Smooth muscle cell (in vitro differentiated cells): Measurements from ENCODE around the gene CACNA1G. TPM values are rescaled to one million over a fixed set of nuclear protein-coding genes. Genes with fewer than 3 reads are reported as not detected.

Source experiments
- DNase-seq: peaks from one replicate; lab custom pipeline; 2025; ENCODE audit not compliant: unreplicated experiment; lab: John Stamatoyannopoulos, UW
- H2AFZ ChIP-seq: fragments of 200-600 bp; sonication (generic); 2 replicates; pipeline ENCODE4 v1.6.0; 2016; ENCODE audit warnings: antibody characterized with exemption, low read depth, mild to moderate bottlenecking
- H3F3A ChIP-seq: fragments of 200-600 bp; sonication (generic); 2 replicates; pipeline ENCODE4 v1.6.0; 2017; ENCODE audit warnings: antibody characterized with exemption, low read depth
- H3K27ac ChIP-seq: fragments of 200-600 bp; sonication (generic); 2 replicates; pipeline ENCODE4 v1.5.1; 2016; ENCODE audit warnings: low read depth, mild to moderate bottlenecking
- H3K27me3 ChIP-seq: fragments of 200-600 bp; sonication (generic); 2 replicates; pipeline ENCODE4 v1.6.1; 2016; ENCODE audit warnings: low read depth, mild to moderate bottlenecking
- H3K36me3 ChIP-seq: fragments of 200-600 bp; sonication (generic); 2 replicates; pipeline ENCODE4 v1.5.1; 2016; ENCODE audit warnings: low read depth
- H3K4me1 ChIP-seq: fragments of 200-600 bp; sonication (generic); 2 replicates; pipeline ENCODE4 v1.5.1; 2016; ENCODE audit warnings: low read depth
- H3K4me2 ChIP-seq: fragments of 200-600 bp; sonication (generic); 2 replicates; pipeline ENCODE4 v1.6.0; 2016; ENCODE audit warnings: mild to moderate bottlenecking
- H3K4me3 ChIP-seq: fragments of 200-600 bp; sonication (generic); 2 replicates; pipeline ENCODE4 v1.5.1; 2016; ENCODE audit warnings: mild to moderate bottlenecking
- H3K79me2 ChIP-seq: fragments of 200-600 bp; sonication (generic); 2 replicates; pipeline ENCODE4 v1.6.0; 2016; ENCODE audit warnings: low read depth, mild to moderate bottlenecking
- H3K9ac ChIP-seq: fragments of 200-600 bp; sonication (generic); 2 replicates; pipeline ENCODE4 v1.6.0; 2016; ENCODE audit warnings: low read depth
- H3K9me3 ChIP-seq: fragments of 200-600 bp; sonication (generic); replicated peaks from 2 replicates; pipeline ENCODE4 v1.5.1; 2016; ENCODE audit warnings: low read depth
- H4K20me1 ChIP-seq: fragments of 200-600 bp; sonication (generic); 2 replicates; pipeline ENCODE4 v1.6.0; 2016; ENCODE audit warnings: low read depth
- WGBS: methylation state at CpG from one replicate; pipeline ENCODE4 v1.1.7; 2016; ENCODE audit warnings: low lambda C conversion rate; 5-methylcytosine and 5-hydroxymethylcytosine counted together
- polyA plus RNA-seq: library from polyadenylated mRNA; unstranded; fragments of >200 nt; fragmentation: Nextera tagmentation; extraction: Ambion mirVana; gene quantifications from 2 replicates; pipeline ENCODE4 v1.2.1, GENCODE V29; 2016
- total RNA-seq: library from RNA; depleted of rRNA; stranded (reverse); fragments of >200 nt; gene quantifications from 2 replicates; pipeline ENCODE4 v1.2.3, GENCODE V29; 2014
- TF ChIP-seq, protein P1 (sequence below): fragments of 200-600 bp; sonication (generic); IDR thresholded peaks from 2 replicates; pipeline ENCODE4 v1.5.1; 2017; ENCODE audit warnings: borderline replicate concordance, mild to moderate bottlenecking, antibody characterized with exemption; ENCODE audit not compliant: insufficient read depth, poor library complexity, severe bottlenecking

CACNA1G gene
- total and polyA plus RNA-seq, 2 experiments from 2014 or later, result 1.6 to 1.7 TPM

DNA sequence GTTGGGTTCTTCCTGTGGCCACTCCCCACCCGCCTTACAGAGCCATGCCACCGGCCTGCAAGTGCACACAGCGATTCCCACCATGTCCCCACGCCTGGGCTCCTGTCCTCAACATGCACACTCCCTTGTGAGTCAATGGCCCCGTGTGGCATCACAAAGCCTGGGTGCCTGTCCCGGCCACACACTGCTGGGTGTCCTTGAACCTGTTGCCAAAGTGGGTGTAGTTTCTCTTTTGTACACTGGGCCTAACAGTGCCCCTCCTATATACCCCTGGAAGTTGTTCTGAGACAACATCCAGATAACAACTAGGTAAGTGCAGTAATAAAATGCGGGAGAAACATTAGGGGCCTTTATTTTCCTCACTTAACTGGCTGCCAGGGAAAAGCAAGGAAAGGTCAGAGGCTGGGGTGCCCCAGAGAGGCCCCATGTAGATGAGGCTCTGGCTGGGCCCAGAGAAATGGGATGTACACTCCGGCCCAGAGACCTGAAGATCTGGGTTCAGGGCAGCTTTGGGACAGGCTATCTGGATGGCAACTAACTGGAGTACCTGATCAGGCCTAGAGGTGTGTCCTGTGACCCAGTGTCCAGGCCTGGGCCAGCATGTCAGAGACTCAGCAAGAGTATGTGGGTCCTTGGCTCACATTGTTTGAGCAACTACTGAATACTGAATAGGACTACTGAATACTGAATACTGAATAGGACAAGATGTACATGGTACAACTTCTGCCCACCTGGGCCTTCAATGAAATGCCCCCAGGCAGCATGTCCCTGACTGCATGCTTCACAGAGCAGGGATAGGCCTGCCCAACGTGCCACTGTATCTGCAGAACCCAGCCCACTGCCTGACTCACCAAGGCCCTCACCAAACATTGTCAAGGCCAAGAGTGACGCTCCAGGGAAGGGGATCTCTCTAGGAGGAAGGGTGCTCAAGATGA is 82.5 kb downstream of the CACNA1G start:
- no peak overlapping the region for H2AFZ ChIP-seq
- H3K4me1 ChIP-seq, result peaks cover 18% of the 10 kb centered on the region
- no peaks in the 10 kb centered on the region for H3K9me3 ChIP-seq
- no peak overlapping the region for H3K4me2 ChIP-seq
- WGBS, result 81% methylated on average over 10 of the region's 10 CpGs
- no peak overlapping the region for H3K9ac ChIP-seq
- no peaks in the 10 kb centered on the region for H3K79me2 ChIP-seq
- no peak for DNase-seq
- no peaks in the 10 kb centered on the region for H3K36me3 ChIP-seq
- no peaks in the 10 kb centered on the region for H3K27me3 ChIP-seq
- no peak overlapping the region for H3K4me3 ChIP-seq
- TF ChIP-seq, protein P1, sequence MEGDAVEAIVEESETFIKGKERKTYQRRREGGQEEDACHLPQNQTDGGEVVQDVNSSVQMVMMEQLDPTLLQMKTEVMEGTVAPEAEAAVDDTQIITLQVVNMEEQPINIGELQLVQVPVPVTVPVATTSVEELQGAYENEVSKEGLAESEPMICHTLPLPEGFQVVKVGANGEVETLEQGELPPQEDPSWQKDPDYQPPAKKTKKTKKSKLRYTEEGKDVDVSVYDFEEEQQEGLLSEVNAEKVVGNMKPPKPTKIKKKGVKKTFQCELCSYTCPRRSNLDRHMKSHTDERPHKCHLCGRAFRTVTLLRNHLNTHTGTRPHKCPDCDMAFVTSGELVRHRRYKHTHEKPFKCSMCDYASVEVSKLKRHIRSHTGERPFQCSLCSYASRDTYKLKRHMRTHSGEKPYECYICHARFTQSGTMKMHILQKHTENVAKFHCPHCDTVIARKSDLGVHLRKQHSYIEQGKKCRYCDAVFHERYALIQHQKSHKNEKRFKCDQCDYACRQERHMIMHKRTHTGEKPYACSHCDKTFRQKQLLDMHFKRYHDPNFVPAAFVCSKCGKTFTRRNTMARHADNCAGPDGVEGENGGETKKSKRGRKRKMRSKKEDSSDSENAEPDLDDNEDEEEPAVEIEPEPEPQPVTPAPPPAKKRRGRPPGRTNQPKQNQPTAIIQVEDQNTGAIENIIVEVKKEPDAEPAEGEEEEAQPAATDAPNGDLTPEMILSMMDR, result no peak
- H3F3A ChIP-seq, result peaks cover 21% of the 10 kb centered on the region
- no peak overlapping the region for H3K27ac ChIP-seq
- no peaks in the 10 kb centered on the region for H4K20me1 ChIP-seq

DNA sequence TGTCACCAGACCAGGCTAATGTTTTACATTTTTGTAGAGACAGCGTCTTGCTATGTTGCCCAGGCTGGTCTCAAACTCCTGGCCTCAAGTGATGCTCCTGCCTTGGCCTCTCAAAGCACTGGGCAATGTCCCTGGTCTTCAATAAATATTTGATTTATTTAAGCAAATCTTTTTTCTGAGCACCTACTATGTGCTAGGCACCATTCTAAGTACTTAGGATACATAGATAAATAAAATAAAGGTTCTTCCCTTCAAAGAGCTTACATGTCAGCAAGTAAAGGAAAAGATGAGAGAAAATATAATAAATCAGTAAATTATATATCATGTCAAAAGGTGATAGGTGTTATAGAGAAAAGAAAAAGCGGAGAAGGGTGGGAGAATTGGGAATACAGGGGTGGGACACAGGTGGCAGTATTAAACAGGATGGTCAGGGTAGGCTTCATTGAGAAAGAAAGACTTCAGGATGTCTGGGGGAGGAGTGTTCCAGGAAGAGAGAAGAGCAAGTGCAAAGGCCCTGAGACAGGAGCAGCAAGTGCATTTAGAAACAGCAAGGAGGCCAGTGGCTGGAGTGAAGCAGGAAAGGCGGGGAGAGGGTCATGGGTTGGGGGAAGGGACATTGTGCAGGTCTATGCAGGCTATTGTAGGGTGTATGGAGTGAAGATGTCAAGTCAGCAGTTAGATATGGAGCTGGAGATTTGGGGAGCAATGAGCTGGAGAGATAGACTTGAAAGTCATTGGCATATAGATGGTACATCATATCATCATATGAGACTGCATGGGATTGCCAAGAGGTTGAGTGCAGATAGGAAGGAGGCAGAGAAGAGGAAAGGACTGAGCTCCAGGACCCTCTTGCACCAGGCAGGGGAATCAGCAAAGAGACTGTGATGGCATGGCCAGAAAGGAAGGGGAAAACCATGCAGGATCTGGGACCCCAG is 85.5 kb downstream of the CACNA1G start:
- no peaks in the 10 kb centered on the region for H4K20me1 ChIP-seq
- no peak overlapping the region for H2AFZ ChIP-seq
- DNase-seq, result no peak
- H3K36me3 ChIP-seq, result no peaks in the 10 kb centered on the region
- H3K27me3 ChIP-seq, result no peaks in the 10 kb centered on the region
- H3K9ac ChIP-seq, result no peak overlapping the region
- no peak overlapping the region for H3K4me3 ChIP-seq
- no peak overlapping the region for H3K4me2 ChIP-seq
- 90% methylated on average over 3 of the region's 3 CpGs for WGBS
- no peaks in the 10 kb centered on the region for H3F3A ChIP-seq
- H3K4me1 ChIP-seq, result peaks cover 7% of the 10 kb centered on the region
- no peaks in the 10 kb centered on the region for H3K79me2 ChIP-seq
- TF ChIP-seq, protein P1, result no peak
- H3K27ac ChIP-seq, result no peak overlapping the region
- no peaks in the 10 kb centered on the region for H3K9me3 ChIP-seq

DNA sequence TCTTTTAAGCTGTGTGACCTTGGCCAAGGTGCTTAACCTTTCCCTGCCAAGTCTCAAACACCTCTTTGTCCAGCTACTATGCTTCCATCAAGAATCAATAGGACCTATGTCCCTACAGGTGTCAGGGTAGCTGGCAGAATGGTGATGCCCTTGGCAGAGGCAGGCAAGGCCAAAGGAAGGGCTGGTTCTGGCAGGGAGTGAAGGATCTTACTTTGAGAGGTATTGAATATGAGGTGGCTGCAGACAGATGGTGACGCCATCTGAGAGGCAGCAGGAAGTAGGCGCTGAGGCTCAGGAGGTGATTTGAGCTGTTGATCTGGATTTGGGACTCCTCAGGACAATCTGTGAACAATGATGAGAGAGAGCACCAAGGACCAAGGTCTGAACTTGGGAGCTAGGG is 86.7 kb downstream of the CACNA1G start:
- H3K9me3 ChIP-seq, result no peaks in the 10 kb centered on the region
- no peaks in the 10 kb centered on the region for H3K36me3 ChIP-seq
- 90% methylated on average over 2 of the region's 2 CpGs for whole genome bisulfite sequencing
- no peak overlapping the region for H2AFZ ChIP-seq
- H3K79me2 ChIP-seq, result no peaks in the 10 kb centered on the region
- no peak overlapping the region for H3K4me2 ChIP-seq
- H3K27me3 ChIP-seq, result no peaks in the 10 kb centered on the region
- H3F3A ChIP-seq, result no peaks in the 10 kb centered on the region
- no peak overlapping the region for H3K9ac ChIP-seq
- no peaks in the 10 kb centered on the region for H3K4me1 ChIP-seq
- H3K4me3 ChIP-seq, result no peak overlapping the region
- TF ChIP-seq, protein P1, result no peak
- no peak overlapping the region for H3K27ac ChIP-seq
- DNase-seq, result no peak
- H4K20me1 ChIP-seq, result no peaks in the 10 kb centered on the region
